ENCODE results near the gene DHX32.
"Not testable (repeated sequence)": the region's sequence is repeated elsewhere in the genome, so short reads cannot be mapped to it uniquely, and the experiment has no call there.

The DHX32 gene

GRCh38 chr10:125895130-125896087 lies 14.3 kb upstream of the DHX32 start:
- DNase-seq (ENCODE audit: low read depth), result not testable (repeated sequence)

- not testable (repeated sequence) for DNase-seq (ENCODE audit: low read depth)
These were observed 13.1 kb upstream of the DHX32 start for GRCh38 chr10:125894176-125894575.

- DNase-seq (ENCODE audit: low read depth), result not testable (repeated sequence)
These were observed 11.3 kb upstream of the DHX32 start for GRCh38 chr10:125892402-125892801.

- not testable (repeated sequence) for DNase-seq (ENCODE audit: low read depth)
These were observed 8.3 kb upstream of the DHX32 start for GRCh38 chr10:125889441-125889840.

DNA sequence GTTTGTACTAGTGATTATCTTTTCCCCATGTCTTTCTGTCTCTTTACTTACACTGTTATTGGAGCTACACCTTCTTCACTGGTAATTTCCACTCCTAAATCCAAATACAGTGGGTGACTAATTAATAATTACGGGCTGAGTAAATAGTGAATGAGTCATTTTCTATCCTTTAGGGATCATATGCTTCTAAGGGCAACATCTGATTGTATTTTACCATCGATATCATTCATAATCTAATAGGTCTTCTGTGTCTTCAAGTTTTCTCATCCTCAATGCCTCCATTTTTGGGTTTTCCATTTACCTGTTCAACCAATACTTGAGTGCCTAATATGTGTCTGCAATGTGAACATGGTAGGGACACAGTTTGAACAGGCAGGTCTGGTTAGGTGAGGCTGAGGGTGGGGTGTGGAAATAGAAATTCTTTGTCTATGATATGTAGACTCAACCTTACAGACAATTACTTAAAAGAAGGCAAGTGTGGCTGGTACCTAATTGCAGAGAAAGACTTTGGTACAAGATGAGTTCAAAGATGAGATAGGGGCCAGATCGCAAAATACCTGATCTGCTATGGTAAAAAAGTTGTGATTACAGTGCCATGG lies 5.9 kb upstream of the DHX32 start:
- no peak for DNase-seq (ENCODE audit: low read depth)

GRCh38 chr10:125883211-125883610 lies 2.1 kb upstream of the DHX32 start:
- DNase-seq (ENCODE audit: low read depth), result no peak

- DNase-seq (ENCODE audit: low read depth), result no peak
These were observed 1.5 kb upstream of the DHX32 start for GRCh38 chr10:125882596-125882995.

GRCh38 chr10:125880719-125881118 lies 373 bp downstream of the DHX32 start:
- no peak for DNase-seq (ENCODE audit: low read depth)

GRCh38 chr10:125878957-125879835 lies 1.9 kb downstream of the DHX32 start:
- DNase-seq (ENCODE audit: low read depth), result peak; percentile 52

DNA sequence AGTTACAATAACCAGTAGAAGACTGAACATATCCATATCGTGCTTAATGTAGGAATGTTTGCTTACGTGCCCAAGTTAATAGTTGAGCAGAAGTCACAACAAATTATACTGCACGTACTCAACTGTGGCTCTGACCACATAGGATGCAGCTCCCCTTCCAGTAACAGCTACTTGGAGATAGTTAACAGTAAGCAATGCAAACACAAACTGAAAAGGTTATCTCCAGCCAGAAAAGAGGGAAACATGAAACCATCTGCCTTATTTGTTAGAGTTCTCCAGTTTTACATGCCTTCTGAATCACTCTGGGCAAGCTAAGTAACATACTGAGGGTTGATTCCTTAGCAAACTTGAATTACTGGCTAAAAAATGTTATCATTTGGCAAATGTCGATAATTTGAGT lies 9.8 kb downstream of the DHX32 start:
- DNase-seq (ENCODE audit: low read depth), result no peak

DNA sequence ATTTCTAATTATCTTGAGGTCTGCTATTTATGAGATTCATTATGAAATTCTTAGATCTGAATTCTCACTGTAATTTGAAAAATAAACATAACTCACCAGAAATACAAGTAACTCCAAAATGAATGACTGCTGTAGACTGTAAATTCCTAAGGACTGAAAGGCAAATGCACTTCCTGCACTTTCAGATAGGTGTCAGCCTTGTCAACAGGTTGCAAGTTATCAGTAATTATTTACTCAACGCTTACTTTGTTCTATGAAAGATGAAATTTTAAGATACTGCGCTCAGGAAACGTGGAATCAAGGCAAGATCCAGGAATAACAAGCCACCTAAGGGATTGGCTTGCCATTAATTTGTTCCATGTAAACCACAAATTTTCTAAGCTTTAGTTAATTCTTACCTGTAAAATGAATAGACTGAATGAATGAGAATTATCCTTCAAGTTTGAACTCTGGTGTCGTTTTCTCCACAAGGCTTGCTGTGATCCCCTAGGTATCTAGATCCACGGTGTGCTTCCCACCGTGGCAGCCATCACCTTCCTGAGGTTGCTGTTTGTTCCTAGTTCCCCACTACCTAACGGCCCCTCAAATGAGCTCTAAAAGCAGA lies 12.6 kb downstream of the DHX32 start:
- peak; percentile 49 for DNase-seq (ENCODE audit: low read depth)

- DNase-seq (ENCODE audit: low read depth), result no peak
These were observed 14.6 kb downstream of the DHX32 start for GRCh38 chr10:125866421-125867029.

DNA sequence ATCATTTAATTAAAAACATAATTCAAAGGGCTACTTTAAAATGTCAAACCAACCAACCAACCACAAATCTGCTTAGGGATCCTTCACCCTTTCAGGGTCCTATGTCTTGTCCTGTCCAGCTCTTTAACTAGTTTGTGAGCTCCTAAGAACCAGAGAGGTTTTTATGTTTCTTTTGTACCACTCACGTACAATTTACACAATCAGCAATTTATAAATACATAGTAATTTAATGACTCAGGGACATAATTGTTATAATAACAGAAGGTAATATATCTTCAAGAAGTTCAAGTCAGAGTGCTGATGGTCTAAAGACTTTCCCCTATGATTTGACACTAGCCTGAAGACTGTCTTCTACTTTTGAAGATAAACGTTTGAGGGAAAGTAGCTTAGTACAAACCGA lies 16.0 kb downstream of the DHX32 start:
- DNase-seq (ENCODE audit: low read depth), result no peak

- DNase-seq (ENCODE audit: low read depth), result no peak
These were observed 21.8 kb downstream of the DHX32 start for GRCh38 chr10:125859128-125859817.

DNA sequence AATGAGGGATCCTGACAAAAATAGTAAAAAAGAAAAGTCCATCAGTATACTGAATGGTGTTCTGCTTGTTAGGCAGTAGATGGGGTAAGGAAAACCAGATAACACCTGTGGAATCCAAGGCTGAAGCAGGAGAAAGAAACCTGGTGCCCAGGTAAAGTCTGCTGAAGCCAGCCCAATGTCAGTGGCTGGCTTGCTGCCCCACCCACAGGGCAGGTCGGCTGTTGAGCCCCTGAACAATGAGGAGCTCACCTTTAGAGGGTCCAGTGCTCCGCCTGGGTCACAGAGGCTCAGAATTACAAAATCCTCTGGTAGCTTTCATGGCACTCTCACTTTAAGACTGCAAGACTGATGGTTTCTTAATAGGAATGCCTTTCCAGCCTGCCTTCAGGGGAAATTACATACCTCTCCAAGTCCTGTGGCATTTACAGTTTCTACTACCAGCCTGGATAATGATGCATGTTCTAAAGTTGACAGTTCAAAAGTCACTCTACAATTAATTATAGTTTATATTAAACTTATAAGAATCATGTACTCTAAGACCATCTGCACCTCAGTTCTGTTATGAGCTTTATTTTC lies 23.8 kb downstream of the DHX32 start:
- DNase-seq (ENCODE audit: low read depth), result no peak

DNA sequence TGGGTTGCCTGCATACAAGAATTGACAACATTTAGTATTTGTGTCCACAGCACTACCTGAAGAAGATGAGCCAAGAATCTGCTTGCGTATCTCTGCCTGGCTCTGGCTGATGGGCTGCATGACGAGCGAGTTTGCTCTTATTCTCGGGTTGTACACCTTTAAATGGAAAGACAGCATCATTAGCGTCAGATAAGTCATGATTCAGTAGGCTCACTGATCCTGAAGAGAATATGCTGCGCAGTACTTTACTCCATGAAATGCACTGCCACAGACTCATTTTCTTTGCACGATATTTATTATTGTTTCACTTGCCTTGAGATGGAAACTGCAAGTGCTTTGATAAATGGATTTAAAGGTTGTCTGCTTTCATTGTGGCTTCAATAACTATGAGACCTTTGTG lies 28.6 kb downstream of the DHX32 start:
- DNase-seq (ENCODE audit: low read depth), result no peak

DNA sequence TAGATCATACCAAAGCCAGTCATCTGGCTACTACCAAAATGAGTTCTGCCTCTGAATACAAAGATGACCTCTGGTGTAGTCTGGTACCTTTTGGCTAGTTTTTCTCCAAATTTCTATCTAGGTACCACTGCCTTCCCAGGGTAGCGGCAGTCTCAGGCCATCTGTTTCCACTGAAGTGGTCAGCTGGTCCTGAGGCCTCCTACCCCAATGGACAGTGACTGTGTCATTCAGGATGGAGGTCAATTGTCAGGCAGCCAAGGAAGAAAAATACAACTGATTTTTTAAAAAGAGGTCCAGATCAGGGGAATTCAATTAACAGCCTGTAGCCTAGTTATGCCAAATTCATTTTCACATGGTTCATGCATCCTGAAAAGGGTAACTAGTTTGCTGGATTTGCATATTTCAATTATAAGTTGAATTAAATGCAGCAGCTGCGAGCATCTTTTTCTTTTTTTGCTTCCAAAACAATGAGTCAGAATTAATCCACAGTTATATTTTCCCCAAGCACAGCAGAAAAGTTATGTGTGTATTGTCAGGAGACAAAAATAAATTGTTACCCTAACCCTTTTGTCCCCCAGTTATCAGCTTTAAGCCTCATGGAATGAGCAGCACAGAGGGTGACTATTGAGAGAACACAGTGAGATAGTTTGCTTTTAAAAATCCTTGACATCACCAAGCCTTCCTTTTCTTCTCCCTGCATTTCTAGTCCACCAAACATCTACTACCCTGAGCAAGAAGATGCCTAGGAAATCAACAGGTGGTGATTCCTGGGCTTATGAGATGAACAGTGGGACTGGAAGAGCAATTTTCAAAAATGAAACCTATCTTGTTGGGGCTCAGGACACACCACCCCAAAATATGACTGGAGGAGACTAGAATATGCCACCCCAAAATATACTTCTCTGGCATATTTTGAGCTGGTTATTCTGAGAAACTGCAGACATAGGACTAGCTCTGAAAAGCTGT lies 30.0 kb downstream of the DHX32 start:
- DNase-seq (ENCODE audit: low read depth), result no peak

DNA sequence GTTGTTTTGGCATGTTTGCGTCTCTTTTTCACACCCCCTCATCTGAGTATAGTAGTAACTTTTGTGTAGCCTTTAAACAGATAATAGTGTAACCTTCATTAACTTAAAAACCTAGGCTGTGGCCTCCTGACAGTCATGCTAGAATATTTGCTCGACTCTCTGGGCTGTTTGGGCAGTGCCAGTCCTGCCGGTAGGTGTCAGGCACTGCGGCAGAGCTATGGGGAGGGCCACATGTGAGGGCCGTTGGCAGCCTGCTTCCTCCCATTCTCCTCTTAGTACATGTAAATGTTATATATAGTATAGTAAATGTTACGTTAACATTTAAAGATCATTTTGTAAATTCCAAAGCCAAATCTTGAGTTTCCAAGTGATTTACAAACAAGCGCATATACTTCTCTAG lies 31.6 kb downstream of the DHX32 start:
- DNase-seq (ENCODE audit: low read depth), result no peak

DNA sequence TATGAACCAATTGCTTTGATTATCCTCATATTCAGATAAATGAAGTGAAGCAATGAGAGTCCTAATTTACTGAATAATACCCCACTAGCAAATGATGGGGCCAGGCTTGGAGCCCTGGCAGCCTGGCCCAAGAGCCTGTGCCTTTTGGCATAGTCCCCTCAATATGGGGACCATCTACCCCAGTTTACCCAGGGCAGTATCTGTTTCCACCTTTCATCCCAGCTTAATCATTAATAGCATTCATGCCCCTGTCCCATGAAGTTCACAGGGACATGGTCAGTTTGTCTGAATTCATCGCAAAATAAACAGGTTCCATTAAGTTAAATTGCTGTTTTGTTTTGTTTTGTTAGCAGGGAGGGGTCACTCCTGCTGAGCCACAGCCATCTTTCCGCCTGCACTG lies 32.2 kb downstream of the DHX32 start:
- no peak for DNase-seq (ENCODE audit: low read depth)

Data from fibroblast of the conjunctiva (primary cell).